ENCODE measurements around the gene BCAP31. TPM values are rescaled to one million over a fixed set of nuclear protein-coding genes. Genes with fewer than 3 reads are reported as not detected.
"Not testable (repeated sequence)": the region's sequence is repeated elsewhere in the genome, so short reads cannot be mapped to it uniquely, and the experiment has no call there.

Gene BCAP31
- total RNA-seq, 1 donor from 2014 or later: 118 TPM

GRCh38 chrX:153731845-153732215 is 7.6 kb upstream of the BCAP31 start:
- TF ChIP-seq CTCF (IDR thresholded peaks at IDR 0.05; ENCODE audit: unreplicated experiment): no peak
- DNase-seq (ENCODE audit: low spot score in 2 of 2, unreplicated experiment in 2 of 2): no peak
- Mint-ChIP-seq H3K36me3 (peaks cover 27% of the 10 kb centered on the region), H3K4me1 (peaks cover 9% of the 10 kb centered on the region), H3K9me3 (peaks cover 26% of the 10 kb centered on the region), H3K27ac (no peak overlapping the region), H3K27me3 (ENCODE audit: low read depth) (no peaks in the 10 kb centered on the region), H3K4me3 (no peak overlapping the region)

- peaks cover 26% of the 10 kb centered on the region for H3K9me3 Mint-ChIP-seq
- peaks cover 25% of the 10 kb centered on the region for H3K36me3 Mint-ChIP-seq
- no peak for DNase-seq (ENCODE audit: low spot score in 2 of 2, unreplicated experiment in 2 of 2)
- H3K4me3 Mint-ChIP-seq: no peak overlapping the region
- H3K27ac Mint-ChIP-seq: no peak overlapping the region
- peaks cover 11% of the 10 kb centered on the region for H3K4me1 Mint-ChIP-seq
- TF ChIP-seq CTCF (IDR thresholded peaks at IDR 0.05; ENCODE audit: unreplicated experiment): no peak
- no peaks in the 10 kb centered on the region for H3K27me3 Mint-ChIP-seq (ENCODE audit: low read depth)
Measured at GRCh38 chrX:153731117-153731844, 7.1 kb upstream of the BCAP31 start.

GRCh38 chrX:153730115-153730514 is 5.9 kb upstream of the BCAP31 start:
- H3K4me3 Mint-ChIP-seq; H3K27me3 Mint-ChIP-seq (ENCODE audit: low read depth); H3K27ac Mint-ChIP-seq; DNase-seq (ENCODE audit: low spot score in 2 of 2, unreplicated experiment in 2 of 2): not testable (repeated sequence)
- Mint-ChIP-seq H3K4me1 (peaks cover 13% of the 10 kb centered on the region), H3K9me3 (peaks cover 21% of the 10 kb centered on the region), H3K36me3 (peaks cover 23% of the 10 kb centered on the region)

GRCh38 chrX:153728951-153729631 is 4.9 kb upstream of the BCAP31 start:
- no peak overlapping the region for H3K27ac Mint-ChIP-seq
- no peak for TF ChIP-seq CTCF (IDR thresholded peaks at IDR 0.05; ENCODE audit: unreplicated experiment)
- no peak overlapping the region for H3K4me3 Mint-ChIP-seq
- H3K4me1 Mint-ChIP-seq: peaks cover 13% of the 10 kb centered on the region
- H3K36me3 Mint-ChIP-seq: peaks cover 17% of the 10 kb centered on the region
- peaks cover 15% of the 10 kb centered on the region for H3K9me3 Mint-ChIP-seq
- no peaks in the 10 kb centered on the region for H3K27me3 Mint-ChIP-seq (ENCODE audit: low read depth)
- no peak for DNase-seq (ENCODE audit: low spot score in 2 of 2, unreplicated experiment in 2 of 2)

GRCh38 chrX:153728095-153728494 is 3.9 kb upstream of the BCAP31 start:
- H3K27me3 Mint-ChIP-seq (ENCODE audit: low read depth): no peaks in the 10 kb centered on the region
- peaks cover 17% of the 10 kb centered on the region for H3K36me3 Mint-ChIP-seq
- peaks cover 15% of the 10 kb centered on the region for H3K9me3 Mint-ChIP-seq
- H3K4me1 Mint-ChIP-seq: peaks cover 13% of the 10 kb centered on the region
- H3K4me3 Mint-ChIP-seq: no peak overlapping the region
- no peak for DNase-seq (ENCODE audit: low spot score in 2 of 2, unreplicated experiment in 2 of 2)
- no peak overlapping the region for H3K27ac Mint-ChIP-seq
- no peak for TF ChIP-seq CTCF (IDR thresholded peaks at IDR 0.05; ENCODE audit: unreplicated experiment)
